Stimulated activated CD8-positive, alpha-beta memory T cell treated with anti-CD3 and anti-CD28 coated beads, Interleukin-15, amount 100 ng/mL, for 48 hours (primary cell): ENCODE results near the gene TRAP1.
A peak's percentile ranks its signal among the peaks of the same experiment; 100 is the strongest.

Experiments
- DNase-seq, 2 donors: peaks; one replicate each; pipeline ENCODE4 v3.0.0-alpha.2; 2020; ENCODE audit warnings: low read depth in 2 of 2

Gene TRAP1

DNA sequence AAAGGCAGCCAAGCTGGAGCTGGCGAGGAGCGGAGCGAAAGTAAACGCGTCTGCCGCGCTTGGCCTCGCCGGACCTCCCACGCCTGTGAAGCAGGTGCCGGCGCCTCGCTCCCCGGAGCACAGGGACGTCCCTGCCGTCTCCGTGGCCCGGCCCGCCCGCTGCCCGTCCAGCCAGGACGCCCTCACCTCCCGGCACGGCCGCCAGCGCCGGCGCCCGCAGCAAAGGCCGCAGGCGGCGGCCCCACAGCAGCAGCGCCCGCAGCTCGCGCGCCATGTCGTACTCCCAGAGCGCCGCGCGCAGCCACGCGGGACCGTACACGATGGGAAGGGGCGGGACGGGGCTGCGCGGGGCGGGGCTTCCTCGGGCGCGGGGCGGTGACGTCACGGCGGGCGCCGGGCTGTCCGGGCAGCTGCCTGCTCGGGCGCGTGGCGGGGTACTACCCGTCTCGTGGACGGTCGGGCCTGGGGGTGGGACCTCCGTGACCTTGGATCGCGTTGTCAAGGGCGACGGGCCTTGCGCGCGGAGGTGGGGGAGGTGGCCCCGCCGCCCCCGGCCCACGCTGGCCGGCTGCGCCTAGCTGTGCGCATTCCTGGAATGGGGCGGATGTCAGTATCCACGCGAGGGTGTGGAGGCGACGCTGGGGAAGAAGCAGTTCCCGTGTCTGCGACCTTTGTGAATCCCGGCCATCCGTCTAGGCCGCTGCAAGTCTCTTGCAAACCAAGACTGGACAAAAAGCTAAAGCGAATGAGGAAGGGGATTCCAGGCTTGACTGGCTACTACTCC, at the start of gene TRAP1:
Gene TRAP1, minus strand, starts transcription at position 290 of the 784 bp plus-strand sequence. Its CDS starts 16 bp downstream, at position 274.
- DNase-seq, result peak; percentile 86 to 87

- DNase-seq, result no peak
These were observed 48.9 kb upstream of the TRAP1 start for GRCh38 chr16:3766177-3766576.

GRCh38 chr16:3764409-3764808, 47.1 kb upstream of the TRAP1 start:
- DNase-seq, result no peak

DNA sequence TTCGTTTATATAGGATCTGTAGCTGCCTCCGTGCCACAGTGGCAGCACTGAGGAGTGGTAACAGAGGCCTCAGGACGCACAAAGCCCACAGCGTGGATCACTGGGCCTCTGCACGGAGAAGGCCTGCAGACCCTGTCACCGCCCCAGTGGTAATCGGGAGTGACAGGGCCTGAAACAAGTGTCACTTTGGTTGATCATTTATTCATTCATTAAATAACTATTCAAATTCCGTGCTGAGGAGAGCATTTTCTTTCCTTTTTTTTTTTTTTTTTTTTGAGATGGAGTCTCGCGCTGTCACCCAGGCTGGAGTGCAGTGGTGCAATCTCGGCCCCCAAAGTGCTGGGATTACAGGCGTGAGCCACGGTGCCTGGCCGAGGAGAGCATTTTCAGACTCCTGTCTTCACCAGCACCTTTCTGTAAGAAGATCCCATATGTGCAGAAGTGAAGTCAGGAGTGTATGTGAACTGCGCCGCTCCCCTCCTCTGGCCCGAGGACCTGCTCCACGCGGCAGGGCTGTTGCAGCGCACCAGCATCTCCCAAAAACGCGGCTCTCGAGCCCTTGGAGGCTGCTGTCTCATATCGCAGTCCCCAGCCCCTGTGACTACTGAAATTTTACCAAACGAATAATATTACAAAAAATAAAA, 44.9 kb upstream of the TRAP1 start:
- no peak for DNase-seq

DNA sequence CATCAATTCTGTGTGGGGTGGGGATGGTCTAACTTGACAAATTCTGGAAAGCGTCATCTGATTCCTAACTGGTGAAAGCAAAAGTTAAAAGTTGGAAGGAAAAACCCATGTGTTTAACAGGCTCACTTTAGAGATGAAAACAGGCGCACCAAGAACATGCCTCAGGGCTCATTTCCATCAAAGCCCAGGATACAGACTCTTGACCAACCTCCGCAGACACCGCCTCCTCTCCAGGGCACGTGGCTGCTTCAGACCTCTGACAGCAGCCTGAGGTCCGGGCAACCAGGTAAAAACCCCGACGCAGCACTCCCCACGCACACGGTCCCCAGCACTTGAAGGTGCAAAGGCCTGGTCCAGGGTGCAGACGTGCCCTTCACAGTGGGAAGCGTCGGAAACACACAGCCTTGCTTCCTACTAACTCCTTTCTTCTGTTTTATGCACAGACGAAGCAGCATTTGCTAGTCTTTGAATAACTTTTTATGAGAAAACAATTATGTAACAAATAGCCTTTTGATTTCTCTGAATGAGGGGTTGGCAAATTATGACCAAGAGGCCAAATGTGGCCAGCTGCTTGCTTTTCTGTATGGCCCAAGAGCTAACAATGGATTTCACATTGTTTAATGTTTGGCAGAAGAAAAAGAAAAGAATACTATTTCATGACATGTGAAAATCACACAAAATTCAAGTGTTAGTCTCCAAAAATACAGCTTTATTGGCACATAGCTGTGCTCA, 44.2 kb upstream of the TRAP1 start:
- no peak for DNase-seq

DNA sequence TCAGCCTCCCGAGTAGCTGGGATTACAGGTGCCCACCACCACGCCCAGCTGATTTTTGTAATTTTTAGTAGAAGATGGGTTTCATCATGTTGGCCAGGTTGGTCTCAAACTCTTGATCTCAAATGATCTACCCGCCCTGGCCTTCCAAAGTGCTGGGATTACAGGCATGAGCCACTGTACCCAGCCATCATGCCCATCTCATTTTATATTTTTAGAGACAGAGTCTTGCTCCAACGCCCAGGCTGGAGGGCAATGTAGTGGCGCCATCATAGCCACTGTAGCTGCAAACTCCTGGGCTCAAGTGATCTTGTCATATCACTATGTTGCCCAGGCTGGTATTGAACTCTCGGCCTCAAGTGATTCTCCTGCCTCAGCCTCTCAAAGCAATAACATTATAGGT, 43.2 kb upstream of the TRAP1 start:
- no peak for DNase-seq

DNA sequence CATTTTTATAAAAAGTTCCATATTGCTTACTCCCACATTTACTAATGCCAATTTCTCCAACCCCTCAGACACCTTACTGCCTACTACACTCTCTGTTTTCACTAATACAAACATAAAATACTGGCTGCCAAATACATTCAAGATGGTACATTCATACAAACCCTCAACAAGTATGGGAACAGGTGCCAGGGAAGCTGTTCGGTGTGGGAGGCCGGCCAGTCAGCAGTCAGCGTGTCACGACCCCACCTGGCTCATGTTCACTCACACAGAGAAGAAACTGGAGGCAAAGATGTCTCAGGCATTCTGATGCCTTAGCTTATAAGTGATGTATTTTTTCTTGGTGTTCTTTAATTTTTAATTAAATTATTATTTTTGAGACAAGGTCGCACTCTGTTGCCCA, 42.4 kb upstream of the TRAP1 start:
- DNase-seq, result no peak

- no peak for DNase-seq
These were observed 38.8 kb upstream of the TRAP1 start for GRCh38 chr16:3756113-3756512.

- no peak for DNase-seq
These were observed 37.9 kb upstream of the TRAP1 start for GRCh38 chr16:3755249-3755648.

DNA sequence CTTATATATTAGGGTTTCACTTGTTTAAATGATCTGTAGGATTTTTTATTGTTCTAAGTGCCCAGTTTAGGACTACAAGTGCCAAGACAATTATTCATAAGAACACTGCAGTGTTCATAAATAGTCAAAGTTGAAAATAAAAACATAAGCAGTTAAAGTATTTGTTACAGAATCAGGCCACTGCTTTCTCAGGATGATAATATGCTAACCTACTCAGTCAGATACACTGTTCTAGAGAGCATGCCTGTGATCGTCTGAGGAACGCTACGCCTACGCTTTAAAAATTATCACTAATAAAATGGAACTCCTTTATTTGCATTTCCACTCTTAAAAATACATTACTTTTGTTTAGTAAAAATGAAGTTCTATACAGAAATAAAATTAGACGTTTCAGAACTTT, 37.4 kb upstream of the TRAP1 start:
- DNase-seq, result no peak

DNA sequence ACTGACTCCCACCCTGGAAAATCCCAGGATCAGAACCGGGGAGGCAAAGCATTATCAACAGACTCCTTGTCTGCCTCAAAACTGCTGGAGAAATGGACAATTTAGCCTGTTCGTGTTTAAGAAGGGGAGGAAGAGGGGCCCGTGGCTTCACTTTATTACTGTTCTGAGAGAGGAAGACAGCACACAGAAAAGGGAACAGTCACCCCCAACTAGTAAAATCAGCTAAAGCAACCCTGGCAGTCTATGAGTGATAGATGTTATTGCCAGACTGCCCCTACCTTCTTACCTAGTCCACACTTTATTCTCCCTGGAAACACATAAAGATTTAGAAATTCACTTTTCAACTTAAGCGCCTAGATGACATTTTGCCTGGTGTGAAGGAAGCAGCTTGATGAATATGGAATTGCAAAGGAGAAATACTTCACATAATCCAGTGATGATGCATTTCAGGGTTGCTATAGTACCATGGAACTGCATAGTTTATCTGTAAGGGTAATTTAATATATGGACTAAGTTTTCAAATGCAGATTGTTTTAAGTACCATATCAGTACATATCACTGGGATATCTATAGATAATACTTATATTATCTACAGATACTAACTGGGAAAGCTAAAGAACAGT, 36.9 kb upstream of the TRAP1 start:
- DNase-seq, result no peak

- no peak for DNase-seq
These were observed 35.7 kb upstream of the TRAP1 start for GRCh38 chr16:3752984-3753383.

DNA sequence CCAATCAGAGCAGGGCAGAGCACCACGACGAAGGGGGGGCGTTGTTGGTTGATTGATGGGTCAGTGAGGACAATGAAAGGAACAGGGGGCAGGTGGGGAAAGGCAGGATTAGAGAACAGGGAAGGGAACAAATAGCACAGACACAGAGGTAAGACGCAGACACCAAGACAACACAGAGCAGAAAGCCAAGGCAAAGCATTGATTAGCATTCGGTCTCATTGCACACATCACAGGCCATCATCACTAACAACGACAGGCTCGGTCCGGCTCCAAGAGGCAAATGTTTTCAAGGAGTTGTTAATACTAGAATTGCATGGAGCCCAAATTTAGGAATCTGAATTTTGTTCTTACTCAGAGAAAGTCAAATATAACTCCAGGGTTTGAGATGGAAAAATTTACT, 34.6 kb upstream of the TRAP1 start:
- no peak for DNase-seq

- DNase-seq, result no peak
These were observed 31.0 kb upstream of the TRAP1 start for GRCh38 chr16:3748307-3748706.

GRCh38 chr16:3745751-3746355, 28.5 kb upstream of the TRAP1 start:
- no peak for DNase-seq

DNA sequence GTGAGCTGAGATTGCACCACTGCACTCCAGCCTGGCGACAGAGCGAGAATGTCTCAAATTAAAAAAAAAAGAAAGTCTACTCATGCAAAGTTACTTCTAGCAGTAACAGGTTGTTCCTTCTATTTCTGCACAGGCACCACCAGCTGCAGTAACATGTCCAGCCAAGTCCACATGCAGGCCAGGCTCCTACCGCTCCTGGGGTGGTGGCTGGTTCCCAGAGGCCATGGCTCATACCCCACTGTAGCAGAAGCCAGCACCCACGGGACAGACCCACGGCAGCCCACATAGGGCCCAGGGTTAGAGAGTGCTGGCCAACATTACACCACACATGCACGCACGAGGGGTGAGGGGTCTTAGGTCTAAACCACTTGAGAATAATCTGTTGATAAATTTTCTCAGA, 26.7 kb upstream of the TRAP1 start:
- DNase-seq, result no peak

DNA sequence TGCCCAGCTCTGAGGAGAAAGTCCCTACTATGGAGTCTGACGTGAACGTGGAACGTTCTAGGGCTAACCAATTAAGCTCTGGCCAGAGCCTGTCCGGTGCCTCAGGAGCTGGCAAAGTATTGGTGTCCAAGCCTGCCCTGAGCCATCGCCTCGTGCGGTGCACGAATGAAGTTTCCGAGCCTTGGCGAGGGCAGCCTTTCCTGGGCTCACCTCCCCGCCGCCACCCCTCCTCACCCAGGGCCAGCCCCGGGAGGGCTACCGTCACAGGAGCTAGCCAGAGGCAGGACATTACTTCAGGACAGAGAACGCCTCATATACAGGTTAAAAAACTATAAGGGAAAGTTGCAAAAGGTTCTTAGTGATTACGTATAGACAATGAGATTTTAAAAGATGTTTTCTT, 23.6 kb upstream of the TRAP1 start:
- no peak for DNase-seq

DNA sequence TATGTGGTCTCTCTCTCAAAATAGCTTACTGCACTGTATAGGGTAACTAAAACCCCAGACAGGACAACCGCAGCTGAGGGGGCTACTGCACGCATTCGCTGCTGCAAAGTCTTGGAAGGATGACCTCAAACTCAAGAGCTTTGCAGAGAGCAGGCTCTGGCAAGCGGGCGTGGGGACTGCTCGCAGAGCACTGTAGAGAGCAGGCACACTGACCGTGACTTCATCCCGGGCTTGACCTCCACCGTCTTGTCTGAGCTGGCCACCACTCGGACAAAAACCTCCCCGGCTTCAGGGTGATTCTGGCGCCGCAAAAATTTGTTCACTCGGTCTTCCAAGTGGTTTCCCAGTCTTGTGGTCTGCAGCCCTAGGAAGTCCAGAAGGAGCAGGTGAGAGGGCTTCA, 22.9 kb upstream of the TRAP1 start:
- DNase-seq, result no peak

DNA sequence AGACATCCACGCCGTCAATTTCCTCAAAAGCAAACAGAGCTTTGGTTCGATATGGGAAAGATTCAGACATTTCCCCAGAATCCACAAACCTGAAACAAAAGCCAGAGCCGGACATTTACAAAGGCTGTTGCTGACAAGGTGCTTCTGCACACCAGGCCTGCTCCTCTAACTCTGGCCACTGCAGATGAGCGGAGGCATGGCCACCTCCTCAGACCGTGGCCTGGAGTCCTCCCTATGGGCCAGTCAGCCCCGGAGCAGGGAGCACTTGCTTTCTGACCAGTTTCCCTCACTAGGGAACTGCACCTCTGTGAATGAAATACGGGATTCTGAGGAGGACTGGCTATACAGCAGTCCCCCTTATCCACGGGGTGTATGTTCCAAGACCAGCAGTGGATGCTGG, 22.3 kb upstream of the TRAP1 start:
- no peak for DNase-seq

DNA sequence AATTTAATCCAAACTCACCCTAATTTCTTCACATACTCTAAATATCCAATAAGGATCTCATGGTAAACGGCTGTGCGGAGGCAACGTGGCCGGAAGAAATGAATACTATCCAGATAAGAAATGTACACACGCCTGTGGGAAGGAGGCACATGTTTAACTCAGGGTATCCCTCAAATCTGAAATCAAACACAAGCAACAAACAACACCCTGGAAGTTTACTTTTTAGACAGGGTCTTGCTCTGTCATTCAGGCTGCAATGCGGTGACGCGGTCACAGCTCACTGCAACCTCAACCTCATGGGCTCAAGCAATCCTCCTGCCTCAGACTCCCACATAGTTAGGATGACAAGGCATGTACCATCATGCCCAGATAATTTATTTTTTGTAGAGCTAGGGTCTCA, 21.2 kb upstream of the TRAP1 start:
- no peak for DNase-seq

DNA sequence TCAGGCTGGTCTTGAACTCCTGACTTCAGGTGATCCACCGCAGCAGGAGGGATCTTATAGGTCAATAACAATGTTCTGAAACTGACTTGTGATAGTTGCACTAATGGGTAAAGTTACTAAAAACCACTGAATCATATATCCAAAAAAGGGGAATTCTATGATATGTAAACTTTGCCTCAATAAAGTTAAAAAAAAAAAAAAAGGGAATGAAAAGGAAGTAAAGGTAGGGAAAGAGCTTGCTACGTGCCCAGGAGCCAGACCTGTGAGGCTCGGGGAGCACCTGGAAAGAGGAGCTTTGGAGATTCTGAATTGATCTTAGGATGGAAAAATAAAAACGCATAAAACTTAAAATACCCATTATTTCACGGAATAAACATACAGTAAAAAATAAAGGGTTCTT, 20.8 kb upstream of the TRAP1 start:
- DNase-seq, result no peak

DNA sequence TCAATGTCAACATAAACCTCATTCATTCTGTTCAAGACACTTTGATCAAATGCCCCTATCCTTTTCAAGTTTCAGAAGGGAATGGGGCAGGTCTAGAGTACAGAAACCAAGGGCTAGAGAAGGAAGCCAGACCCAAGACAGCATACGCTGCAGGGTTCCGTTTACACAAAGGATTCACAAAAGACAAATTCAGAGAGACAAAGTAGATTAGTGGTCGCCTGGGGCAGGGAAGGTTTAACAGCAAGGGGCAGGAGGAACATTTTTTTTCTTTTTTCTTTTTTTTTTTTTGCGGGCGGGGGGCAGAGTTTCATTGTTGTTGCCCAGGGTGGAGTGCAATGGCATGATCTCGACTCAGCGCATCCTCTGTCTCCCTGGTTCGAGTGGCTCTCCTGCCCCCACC, 19.9 kb upstream of the TRAP1 start:
- no peak for DNase-seq
